SH-SY5Y (cell line): ENCODE measurements around the gene SEMA3D.

Experiments used
- GATA2 ChIP-seq: IDR thresholded peaks from 2 replicates; pipeline ENCODE4 v1.6.1; 2011; ENCODE audit warnings: mild to moderate bottlenecking, low read depth, low read length
- GATA3 ChIP-seq: IDR thresholded peaks from 2 replicates; pipeline ENCODE4 v1.6.1; 2011; ENCODE audit warnings: low read depth, mild to moderate bottlenecking, low read length, moderate library complexity

GRCh38 chr7:84999450-84999849 lies 187.4 kb downstream of the SEMA3D start:
- no peak for TF ChIP-seq GATA2
- no peak for TF ChIP-seq GATA3
